Body of pancreas (tissue), 4 donors: ENCODE results near the gene C3orf18. TPM values are rescaled to one million over a fixed set of nuclear protein-coding genes. Genes with fewer than 3 reads are reported as not detected.

ENCODE experiments used
- ATAC-seq: fragments of 150-250 bp; one replicate; pipeline ENCODE4 v1.9.1; 2016
- DNase-seq, 4 donors: peaks; one replicate each; pipeline ENCODE4 v3.0.0-alpha.2; 2019
- H3K27ac ChIP-seq, 4 donors: fragments of 200-600 bp; sonication (generic); 1 replicate in 3 of 4; 2 replicates in 1 of 4; pipeline versions ENCODE4 v1.5.1 to v1.6.1; 2016 to 2019; ENCODE audit warnings: mild to moderate bottlenecking in 1 of 4, mixed read lengths in 1 of 4, moderate library complexity in 1 of 4
- H3K27me3 ChIP-seq, 2 donors: fragments of 200-600 bp; sonication (generic); one replicate each; pipeline ENCODE4 v1.6.0; 2016; ENCODE audit warnings: mild to moderate bottlenecking in 1 of 2
- H3K36me3 ChIP-seq, 2 donors: fragments of 200-600 bp; sonication (generic); replicated peaks in 1 of 2; 2 replicates each; pipeline ENCODE4 v1.5.1; 2016; ENCODE audit warnings: low read depth in 2 of 2; ENCODE audit not compliant: insufficient read depth in 1 of 2
- H3K4me1 ChIP-seq: fragments of 200-600 bp; sonication (generic); one replicate; pipeline ENCODE4 v1.6.0; 2016
- H3K4me3 ChIP-seq, 2 donors: fragments of 200-600 bp; sonication (generic); 1 replicate in 1 of 2; 2 replicates in 1 of 2; pipeline ENCODE4 v1.5.1; 2016 to 2019
- H3K9me3 ChIP-seq, 3 donors: fragments of 200-600 bp; sonication (generic); 1 replicate in 2 of 3; 2 replicates in 1 of 3; pipeline ENCODE4 v1.5.1; 2016
- CTCF ChIP-seq, 7 experiments: fragments of 450-650 bp in 4 of 7; fragments of 200-600 bp in 3 of 7; sonication (generic) in 3 of 7; IDR thresholded peaks; one replicate each; pipeline ENCODE4 v1.5.1; 2016 to 2019; ENCODE audit warnings: antibody characterized with exemption in 7 of 7
- POLR2A ChIP-seq, 3 donors: fragments of 450-650 bp; IDR thresholded peaks; one replicate each; pipeline ENCODE4 v1.6.1; 2016; ENCODE audit warnings: antibody characterized with exemption in 3 of 3, mild to moderate bottlenecking in 2 of 3
- WGBS, 2 donors: methylation state at CpG; one replicate each; pipeline ENCODE4 v1.1.5; 2017; 5-methylcytosine and 5-hydroxymethylcytosine counted together
- intact Hi-C: fragments of 100-400 bp; cut with DNase I; formaldehyde crosslinking; loops from one replicate; pipeline ENCODE4 v1.15.1; 2023
- total RNA-seq, 2 donors: library from RNA; depleted of rRNA; stranded (reverse); fragments of >200 nt; gene quantifications; one replicate each; pipeline ENCODE4 v1.1.0, GENCODE V29; 2016

C3orf18 gene
- total RNA-seq, 2 donors from 2014 or later, result 6.3 to 11.4 TPM

- DNase-seq, result no peak
- Histone ChIP-seq H3K4me1 (peaks cover 94% of the 10 kb centered on the region), H3K36me3 (peaks cover 0 to 6% of the 10 kb centered on the region in 2 donors), H3K9me3 (no peaks in the 10 kb centered on the region), H3K27ac (peak overlapping the region in 2 of 4 donors; percentile 97 to 100), H3K27me3 (no peaks in the 10 kb centered on the region), H3K4me3 (no peak overlapping the region)
- no peak for TF ChIP-seq POLR2A (IDR thresholded peaks at IDR 0.05)
- no peak for TF ChIP-seq CTCF (IDR thresholded peaks at IDR 0.05)
- intact Hi-C loops, result no loop called here
- no peak for ATAC-seq
- 84 to 88% methylated on average over 25 to 29 of the region's 29 CpGs for WGBS, 2 donors
Measured at GRCh38 chr3:50607271-50608091, 39.9 kb upstream of the C3orf18 start.

GRCh38 chr3:50606596-50606995, 39.0 kb upstream of the C3orf18 start:
- no peak for DNase-seq
- TF ChIP-seq POLR2A (IDR thresholded peaks at IDR 0.05), result no peak
- 61 to 65% methylated on average over 5 to 6 of the region's 6 CpGs for WGBS, 2 donors
- no peak for ATAC-seq
- Histone ChIP-seq H3K4me1 (peaks cover 98% of the 10 kb centered on the region), H3K36me3 (peaks cover 0 to 6% of the 10 kb centered on the region in 2 donors), H3K27ac (peak overlapping the region; percentile 83 to 100 (median 98)), H3K9me3 (no peaks in the 10 kb centered on the region), H3K27me3 (no peaks in the 10 kb centered on the region), H3K4me3 (no peak overlapping the region)
- intact Hi-C loops, result no loop called here

- intact Hi-C loops, result no loop called here
- no peak for TF ChIP-seq POLR2A (IDR thresholded peaks at IDR 0.05)
- TF ChIP-seq CTCF (IDR thresholded peaks at IDR 0.05), result no peak
- no peak overlapping the region for H3K4me3 ChIP-seq
- H3K4me1 ChIP-seq, result peaks cover 100% of the 10 kb centered on the region
- WGBS, 2 donors, result 17 to 26% methylated on average over 3 to 5 of the region's 5 CpGs
- H3K36me3 ChIP-seq, result peaks cover 0 to 6% of the 10 kb centered on the region in 2 donors
- no peaks in the 10 kb centered on the region for H3K27me3 ChIP-seq
- H3K27ac ChIP-seq, result peak overlapping the region; percentile 83 to 100 (median 98)
- DNase-seq (peak in 1 of 4 donors; percentile 49), ATAC-seq (no peak)
- H3K9me3 ChIP-seq, result no peaks in the 10 kb centered on the region
Measured at GRCh38 chr3:50605901-50606326, 38.4 kb upstream of the C3orf18 start.

GRCh38 chr3:50604628-50605588, 37.4 kb upstream of the C3orf18 start:
- Histone ChIP-seq H3K9me3 (no peaks in the 10 kb centered on the region), H3K27me3 (no peaks in the 10 kb centered on the region), H3K4me3 (no peak overlapping the region), H3K27ac (peak overlapping the region; percentile 83 to 100 (median 98)), H3K36me3 (peaks cover 0 to 6% of the 10 kb centered on the region in 2 donors), H3K4me1 (peaks cover 100% of the 10 kb centered on the region)
- 33 to 37% methylated on average over 13 to 14 of the region's 14 CpGs for WGBS, 2 donors
- intact Hi-C loops, result no loop called here
- DNase-seq, result peak; percentile 89 to 94 (median 94)
- TF ChIP-seq POLR2A (IDR thresholded peaks at IDR 0.05) (peak in 2 of 3 donors; percentile 23 to 38), CTCF (IDR thresholded peaks at IDR 0.05) (no peak)
- peak; percentile 51 for ATAC-seq
